Uterus (tissue), 2 donors: Measurements from ENCODE around the gene STMND1.

Experiments used
- CTCF ChIP-seq, 4 experiments: fragments of 200-600 bp in 2 of 4; fragments of 450-650 bp in 2 of 4; sonication (generic) in 2 of 4; IDR thresholded peaks; one replicate each; pipeline ENCODE4 v1.5.1; 2016 to 2019; ENCODE audit warnings: antibody characterized with exemption in 4 of 4, mild to moderate bottlenecking in 2 of 4, moderate library complexity in 1 of 4
- POLR2A ChIP-seq, 2 donors: fragments of 450-650 bp; IDR thresholded peaks; one replicate each; pipeline ENCODE4 v1.6.1; 2016; ENCODE audit warnings: antibody characterized with exemption in 2 of 2, mild to moderate bottlenecking in 1 of 2, moderate library complexity in 1 of 2

GRCh38 chr6:17054647-17055046 lies 47.2 kb upstream of the STMND1 start:
- TF ChIP-seq POLR2A (IDR thresholded peaks at IDR 0.05) (no peak), CTCF (IDR thresholded peaks at IDR 0.05) (no peak)
